ENCODE data around the gene BCAS3.

Gene BCAS3

DNA sequence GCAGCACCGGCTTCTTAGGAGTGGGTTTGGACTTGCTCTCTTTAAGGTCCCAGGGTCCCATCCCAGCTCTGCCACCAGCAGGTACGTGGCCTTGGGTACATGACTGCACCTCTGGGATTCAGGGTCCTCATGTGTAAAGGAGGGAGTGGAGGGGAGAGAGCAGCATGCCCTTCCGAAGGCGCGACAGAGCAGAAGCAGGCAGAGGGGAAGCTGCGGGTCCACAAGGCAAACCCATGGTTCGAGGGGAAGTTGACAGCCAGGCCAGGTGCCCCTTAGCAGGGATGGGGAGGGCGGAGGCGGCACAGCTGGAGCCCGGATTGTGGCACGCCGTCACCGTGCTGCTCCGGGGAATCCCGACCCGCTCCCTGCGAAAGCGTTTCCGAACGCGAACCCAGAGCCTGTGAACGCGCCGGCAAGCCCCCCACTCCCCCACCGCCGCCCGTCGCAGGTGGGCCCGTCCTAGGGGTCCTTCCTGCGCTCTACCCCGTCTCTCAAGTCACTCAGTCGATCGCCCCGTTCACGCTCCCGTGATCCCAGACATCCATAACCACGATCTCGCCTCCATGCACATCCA, 717.8 kb downstream of the BCAS3 start:
- DNase-seq, result no peak

DNA sequence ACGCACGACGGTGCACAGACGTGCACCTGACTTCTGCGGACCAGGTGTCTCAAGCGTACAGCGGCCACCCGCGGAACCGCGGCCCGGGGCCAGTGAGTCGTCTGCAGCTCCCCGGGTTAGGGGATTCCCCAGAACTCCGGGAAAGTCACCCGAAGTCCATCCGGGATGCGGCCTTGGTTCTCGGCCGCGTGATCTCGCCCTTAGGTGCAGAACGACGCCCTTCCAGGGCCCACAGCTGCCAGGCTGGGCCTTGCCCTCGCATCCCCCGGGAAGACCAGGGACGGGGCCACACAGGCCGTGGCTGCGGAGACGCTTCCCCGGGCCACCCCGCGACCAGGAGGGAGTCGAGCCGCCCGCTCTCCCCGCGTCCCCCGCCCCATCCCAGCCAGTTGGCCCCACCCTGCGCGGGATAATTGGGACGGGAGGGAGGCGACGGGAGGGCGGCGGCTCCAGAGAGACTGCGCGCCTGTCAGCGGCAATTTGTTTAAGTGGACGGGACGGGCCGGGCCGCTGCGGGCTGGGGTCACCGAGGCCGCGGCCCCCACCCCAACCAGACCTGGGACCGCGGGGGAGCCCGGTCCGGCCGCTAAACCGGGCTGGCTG, 718.4 kb downstream of the BCAS3 start:
- no peak for DNase-seq

DNA sequence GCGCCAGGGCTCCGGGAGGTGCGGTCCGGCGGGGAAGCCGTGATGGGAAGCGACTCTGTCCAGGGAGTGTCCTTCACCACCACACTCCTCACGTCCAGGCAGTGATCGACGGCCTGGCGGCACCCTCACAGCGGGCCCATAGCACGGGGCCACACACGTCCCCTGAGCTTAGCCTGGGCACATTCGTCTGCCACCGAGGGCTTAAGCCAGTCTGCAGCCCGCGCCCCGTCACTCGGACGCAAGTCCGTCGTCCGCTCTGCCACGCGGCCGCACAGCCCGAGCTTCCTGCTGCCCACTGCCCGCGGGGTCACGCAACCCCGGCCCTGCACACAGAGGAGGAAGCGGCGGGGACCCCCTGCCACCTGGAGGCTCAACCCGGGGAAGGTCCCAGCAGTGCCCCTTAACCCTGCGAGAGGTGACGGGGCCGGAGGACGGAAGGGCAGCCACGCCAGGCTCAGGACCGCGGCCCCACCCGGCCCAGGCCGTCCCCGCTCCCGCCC, 719.0 kb downstream of the BCAS3 start:
- DNase-seq, result no peak

DNA sequence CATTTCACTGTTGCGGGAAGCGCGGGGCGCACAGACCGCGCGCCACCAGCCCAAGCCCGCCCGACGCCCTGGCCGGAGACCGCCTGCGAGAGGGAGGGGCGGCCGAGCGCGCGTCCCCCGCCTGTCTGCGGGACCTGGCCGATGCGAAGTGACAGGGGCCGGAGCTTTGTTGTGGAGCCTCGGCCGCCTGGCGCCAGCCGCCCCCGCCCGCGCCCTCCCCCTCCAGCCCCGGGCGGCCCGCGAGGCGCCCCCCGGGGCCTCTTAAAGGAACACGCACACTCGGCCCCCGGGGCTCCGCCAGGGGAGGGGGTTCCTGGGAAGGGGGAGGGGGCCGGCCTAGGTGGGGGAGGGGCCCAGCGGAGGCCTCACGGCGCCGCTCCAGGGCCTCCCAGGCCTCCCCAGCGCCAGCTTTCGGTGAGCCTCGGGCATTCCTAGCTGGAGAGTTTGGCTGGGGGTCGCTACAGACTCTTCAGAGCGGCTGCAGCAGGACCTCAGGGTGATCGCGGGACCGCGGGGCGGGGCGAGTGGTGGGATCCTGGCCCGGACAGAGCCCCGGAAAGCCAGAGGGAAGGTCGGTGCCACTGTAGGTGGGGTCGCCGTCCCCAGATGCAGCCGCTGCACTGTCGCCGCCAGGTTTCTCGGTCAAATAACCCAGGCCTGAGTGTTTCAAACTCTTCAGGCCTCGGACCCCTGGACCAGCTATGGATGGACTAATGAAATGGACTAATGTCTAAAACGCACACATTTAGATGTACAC, 719.6 kb downstream of the BCAS3 start:
- no peak for DNase-seq

DNA sequence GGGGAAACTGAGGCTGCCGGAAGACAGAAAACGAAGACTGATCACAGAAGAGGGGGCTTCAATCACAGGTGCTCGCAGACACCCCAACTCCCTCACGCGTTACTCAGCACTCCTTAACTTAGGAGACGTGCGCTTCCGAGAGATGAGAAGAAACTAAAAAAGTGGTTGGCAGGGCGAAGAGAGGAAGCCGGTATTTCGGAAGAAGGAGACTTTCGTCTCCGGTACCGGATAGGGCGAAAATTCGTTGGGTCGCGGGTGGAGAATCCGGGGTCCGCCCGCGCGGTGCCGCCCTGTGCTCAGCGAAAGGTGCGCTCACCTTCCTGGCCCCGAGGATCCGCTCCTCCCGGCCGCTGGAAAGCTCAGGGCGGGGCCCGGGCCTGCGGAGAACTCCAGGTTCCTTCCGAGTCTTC, 721.1 kb downstream of the BCAS3 start:
- no peak for DNase-seq

DNA sequence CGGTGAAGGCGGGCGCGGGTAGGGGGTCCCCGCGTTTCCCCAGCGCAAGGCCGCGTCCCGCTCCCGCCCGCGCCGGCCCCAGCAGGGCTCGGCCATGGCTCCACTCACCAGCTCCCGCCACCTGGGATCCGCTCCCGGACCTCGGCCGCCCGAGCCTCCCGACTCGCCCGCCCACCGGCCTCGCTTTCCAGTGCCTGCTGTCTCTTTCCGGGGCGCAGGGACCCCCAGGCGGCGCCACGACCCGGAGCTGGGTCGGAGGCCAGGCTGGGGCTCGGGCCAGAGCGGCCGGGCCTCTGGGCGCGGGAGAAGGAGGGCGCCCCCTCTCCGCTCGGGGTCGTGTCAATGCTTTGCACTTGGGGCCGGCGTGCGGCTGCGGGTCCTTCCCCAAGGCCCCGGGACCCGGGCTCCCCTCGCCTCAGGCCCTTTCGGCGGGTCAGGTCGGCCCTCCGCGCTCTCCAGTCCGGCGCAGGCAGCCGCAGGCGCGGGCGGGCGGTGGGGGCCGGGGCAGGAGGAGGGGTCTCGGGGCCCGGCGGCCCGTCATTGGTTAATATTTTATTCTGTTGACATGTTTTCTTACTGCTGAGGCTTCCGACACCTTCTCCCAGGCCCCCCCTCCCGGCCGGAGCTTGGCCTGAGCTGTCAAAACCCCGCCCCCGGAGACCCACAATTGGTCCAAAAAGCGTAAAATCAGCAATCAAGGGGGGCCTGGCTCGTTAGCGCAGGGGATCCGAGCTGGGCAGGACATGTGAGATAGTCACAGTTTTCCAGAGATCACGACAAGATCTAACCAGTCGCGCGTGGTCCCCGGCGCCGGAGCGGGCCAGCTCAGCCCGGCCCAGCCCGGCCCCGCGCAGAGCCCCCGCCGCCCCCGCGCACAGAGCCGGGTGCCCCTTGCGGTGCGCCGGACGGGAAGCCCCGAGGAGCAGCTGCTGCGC, 721.7 kb downstream of the BCAS3 start, which contains the start of gene TBX2:
Gene TBX2 (plus strand): TSS at position 713 of the 935 bp plus-strand sequence. CDS start 334 bp downstream, outside the sequence.
- DNase-seq, result no peak

DNA sequence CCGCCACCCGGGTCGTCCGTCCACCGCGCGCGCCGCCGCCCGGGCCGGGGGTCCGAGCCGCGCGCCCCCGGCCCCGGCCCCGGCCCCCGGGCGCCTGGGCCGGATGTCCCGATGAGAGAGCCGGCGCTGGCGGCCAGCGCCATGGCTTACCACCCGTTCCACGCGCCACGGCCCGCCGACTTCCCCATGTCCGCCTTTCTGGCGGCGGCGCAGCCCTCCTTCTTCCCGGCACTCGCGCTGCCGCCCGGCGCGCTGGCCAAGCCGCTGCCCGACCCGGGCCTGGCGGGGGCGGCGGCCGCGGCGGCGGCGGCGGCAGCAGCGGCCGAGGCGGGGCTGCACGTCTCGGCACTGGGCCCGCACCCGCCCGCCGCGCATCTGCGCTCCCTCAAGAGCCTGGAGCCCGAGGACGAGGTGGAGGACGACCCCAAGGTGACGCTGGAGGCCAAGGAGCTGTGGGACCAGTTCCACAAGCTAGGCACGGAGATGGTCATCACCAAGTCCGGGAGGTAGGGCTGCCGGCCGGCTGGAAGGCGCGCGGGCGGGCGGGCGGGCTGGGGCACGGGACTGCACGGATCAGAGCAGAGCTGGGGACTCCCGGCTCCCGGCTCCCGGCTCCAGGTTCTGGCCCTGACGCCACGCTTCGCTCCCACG, 722.5 kb downstream of the BCAS3 start:
- no peak for DNase-seq

DNA sequence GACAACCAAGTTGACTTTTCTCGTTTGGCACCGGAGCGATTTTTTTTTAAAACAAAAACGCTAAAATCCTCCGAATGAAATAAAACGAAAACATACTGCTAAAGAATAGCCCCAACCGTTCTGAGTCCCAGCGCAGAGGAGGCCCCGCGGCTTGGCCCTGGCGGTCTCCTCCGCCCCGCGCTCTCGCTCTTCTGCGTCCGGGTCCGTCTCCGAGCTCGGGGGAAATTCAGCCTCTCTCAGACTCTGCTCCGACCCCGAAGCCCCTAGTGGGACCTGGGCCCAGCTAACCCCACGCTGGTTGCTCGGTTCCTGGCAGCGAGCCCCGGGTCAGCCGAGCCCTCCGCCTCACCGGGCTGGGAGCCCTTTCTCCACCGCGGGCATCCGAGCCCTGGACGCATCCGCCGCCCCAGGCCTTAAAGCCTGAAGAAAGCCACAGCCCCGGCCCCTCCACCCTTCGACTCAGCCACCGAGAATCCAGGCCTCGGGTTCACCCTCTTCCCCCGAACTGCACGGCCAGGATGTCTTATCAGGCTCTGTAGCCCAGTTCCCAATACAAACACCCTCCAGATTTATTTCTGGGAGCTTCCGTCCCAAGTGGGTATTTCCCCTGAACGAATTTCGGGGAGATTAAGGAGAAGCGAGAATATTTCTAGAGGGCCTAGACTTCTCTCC, 723.2 kb downstream of the BCAS3 start:
- DNase-seq, result no peak

DNA sequence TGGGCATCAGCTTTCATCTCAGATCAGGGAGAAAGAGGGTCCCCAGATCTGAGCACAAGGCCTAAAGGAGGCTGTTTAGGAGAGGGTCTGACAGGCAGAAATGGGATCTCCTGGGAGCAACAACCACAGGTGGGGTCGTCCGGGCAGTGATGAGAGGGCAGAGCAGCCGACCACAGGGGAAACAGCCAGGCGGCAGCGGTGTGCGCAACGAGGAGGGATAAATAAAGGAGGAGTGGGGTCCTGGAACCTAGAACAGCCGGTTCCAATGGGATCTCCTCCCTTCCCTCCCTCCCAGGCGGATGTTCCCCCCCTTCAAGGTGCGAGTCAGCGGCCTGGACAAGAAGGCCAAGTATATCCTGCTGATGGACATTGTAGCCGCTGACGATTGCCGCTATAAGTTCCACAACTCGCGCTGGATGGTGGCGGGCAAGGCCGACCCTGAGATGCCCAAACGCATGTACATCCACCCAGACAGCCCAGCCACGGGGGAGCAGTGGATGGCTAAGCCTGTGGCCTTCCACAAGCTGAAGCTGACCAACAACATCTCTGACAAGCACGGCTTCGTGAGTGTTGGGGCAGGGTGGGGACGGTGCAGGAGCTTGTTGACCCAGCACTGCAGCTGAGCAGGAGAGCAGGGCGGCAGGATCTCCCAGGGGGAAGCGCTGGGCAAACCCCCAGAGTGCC, 723.9 kb downstream of the BCAS3 start:
- DNase-seq, result no peak

DNA sequence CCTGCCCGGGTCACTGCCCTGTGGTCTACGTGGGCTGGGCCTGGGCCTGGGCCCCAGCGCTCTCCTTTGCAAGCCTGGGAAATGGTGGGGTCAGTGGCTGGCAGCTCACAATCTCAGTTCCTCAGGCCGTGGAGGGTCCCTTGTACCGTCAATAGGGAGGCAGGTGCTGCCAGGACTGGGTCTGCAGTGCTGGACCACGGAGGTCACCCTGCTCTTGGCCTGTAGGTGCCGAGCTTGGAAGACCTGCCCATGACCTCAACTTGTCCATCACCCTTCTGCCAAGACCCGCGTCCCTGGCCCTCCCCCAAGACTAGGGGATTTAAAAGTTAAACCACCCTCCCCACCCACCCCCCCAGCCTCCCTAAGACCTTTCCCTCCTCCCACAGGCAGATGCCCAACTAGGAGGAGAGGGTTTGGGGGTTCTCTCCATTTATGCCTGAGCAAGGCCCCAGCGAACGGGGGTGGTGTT, 724.5 kb downstream of the BCAS3 start:
- DNase-seq, result no peak

DNA sequence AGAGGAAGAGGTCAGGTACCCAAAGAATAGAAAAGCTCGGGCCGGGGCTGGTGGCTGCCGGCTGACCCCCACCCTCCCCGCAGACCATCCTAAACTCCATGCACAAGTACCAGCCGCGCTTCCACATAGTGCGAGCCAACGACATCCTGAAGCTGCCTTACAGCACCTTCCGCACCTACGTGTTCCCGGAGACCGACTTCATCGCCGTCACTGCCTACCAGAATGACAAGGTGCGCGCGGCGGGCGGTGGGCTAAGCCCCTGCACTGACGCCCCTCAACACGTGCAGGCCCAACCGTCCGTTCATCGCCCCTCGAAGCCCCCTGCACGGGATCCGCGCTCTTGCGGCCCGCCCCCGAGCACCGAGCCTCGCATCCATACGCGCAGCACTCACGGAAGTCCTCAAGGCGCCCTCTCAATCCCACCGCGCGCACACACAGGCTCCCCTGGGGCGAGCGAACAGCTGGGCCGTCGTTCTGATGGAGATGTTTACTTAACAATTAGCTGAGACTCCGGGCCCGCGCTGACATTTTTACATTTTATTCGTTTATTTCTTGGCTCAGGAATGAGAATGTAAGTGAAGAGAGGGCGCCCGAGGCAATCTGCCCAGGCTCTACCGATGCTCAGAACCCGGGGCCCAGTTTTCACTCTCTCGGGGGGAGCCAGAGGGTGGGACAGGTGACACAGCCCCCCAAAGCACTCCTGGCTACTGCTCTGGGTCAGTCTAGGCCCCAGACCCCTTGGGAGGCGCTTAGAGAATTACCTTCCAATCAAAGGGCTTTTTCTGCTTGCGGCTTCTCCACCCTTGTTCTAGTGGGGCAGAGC, 725.5 kb downstream of the BCAS3 start:
- no peak for DNase-seq

DNA sequence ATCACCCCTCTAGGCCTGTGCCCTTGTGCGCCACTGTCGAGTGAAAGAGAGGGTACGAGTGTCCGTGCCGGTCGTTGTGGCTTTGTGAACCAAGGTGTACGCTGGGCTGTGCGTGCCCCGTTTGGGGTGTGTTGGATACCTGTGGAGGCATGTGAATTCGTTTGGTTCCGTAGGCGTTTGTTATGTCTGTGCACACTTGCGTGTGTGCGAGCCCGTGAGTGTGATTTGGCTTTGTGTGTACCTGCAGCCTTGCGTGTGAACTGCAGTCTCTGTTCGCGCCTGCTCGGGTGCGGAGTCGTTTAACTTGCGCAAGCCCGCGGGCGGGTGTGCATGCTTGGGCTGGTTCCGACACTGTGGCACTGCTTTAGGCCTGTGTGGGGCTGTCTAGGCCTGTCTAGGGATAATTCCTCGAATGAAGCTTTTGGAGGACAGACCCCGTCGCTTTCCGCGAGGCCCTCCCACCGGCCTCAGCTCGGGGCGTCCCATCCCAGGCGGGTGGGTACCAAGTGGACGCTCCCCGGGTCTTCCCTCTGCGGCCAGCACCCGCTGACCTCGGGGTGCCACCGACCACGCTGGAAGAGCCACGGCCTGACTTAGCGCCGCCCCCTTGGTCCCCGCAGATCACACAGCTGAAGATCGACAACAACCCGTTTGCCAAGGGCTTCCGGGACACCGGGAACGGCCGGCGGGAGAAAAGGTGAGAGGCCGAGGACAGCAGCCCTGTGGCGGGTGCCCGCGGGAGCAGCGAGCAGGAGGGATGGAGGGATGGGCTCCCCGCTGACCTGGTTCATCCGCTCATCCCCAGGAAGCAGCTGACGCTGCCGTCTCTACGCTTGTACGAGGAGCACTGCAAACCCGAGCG, 726.4 kb downstream of the BCAS3 start:
- DNase-seq, result no peak

DNA sequence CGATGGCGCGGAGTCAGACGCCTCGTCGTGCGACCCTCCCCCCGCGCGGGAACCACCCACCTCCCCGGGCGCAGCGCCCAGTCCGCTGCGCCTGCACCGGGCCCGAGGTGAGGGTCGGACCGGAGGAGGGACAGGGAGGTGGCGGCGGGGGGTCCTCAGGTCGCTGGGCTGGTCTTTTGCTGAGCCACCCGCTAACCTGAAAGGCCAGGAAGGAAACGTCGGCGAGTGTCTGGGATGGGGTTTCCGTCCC, 726.9 kb downstream of the BCAS3 start:
- DNase-seq, result no peak

DNA sequence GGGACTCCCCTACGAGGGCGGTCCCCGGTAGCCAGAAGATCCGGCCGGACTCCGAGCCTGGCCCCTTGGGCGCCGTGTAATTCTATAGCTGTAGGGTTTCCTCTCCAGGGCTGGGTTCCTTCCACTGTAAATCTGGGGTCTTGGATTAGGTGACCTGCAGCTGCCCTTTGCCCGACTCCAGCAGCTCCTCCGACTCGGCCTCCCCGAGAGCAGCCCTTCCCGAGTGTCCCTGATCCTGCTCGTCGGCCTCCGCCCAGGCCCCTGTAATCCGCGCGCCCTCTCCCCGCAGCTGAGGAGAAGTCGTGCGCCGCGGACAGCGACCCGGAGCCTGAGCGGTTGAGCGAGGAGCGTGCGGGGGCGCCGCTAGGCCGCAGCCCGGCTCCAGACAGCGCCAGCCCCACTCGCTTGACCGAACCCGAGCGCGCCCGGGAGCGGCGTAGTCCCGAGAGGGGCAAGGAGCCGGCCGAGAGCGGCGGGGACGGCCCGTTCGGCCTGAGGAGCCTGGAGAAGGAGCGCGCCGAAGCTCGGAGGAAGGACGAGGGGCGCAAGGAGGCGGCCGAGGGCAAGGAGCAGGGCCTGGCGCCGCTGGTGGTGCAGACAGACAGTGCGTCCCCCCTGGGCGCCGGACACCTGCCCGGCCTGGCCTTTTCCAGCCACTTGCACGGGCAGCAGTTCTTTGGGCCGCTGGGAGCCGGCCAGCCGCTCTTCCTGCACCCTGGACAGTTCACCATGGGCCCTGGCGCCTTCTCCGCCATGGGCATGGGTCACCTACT, 727.4 kb downstream of the BCAS3 start:
- DNase-seq, result no peak

DNA sequence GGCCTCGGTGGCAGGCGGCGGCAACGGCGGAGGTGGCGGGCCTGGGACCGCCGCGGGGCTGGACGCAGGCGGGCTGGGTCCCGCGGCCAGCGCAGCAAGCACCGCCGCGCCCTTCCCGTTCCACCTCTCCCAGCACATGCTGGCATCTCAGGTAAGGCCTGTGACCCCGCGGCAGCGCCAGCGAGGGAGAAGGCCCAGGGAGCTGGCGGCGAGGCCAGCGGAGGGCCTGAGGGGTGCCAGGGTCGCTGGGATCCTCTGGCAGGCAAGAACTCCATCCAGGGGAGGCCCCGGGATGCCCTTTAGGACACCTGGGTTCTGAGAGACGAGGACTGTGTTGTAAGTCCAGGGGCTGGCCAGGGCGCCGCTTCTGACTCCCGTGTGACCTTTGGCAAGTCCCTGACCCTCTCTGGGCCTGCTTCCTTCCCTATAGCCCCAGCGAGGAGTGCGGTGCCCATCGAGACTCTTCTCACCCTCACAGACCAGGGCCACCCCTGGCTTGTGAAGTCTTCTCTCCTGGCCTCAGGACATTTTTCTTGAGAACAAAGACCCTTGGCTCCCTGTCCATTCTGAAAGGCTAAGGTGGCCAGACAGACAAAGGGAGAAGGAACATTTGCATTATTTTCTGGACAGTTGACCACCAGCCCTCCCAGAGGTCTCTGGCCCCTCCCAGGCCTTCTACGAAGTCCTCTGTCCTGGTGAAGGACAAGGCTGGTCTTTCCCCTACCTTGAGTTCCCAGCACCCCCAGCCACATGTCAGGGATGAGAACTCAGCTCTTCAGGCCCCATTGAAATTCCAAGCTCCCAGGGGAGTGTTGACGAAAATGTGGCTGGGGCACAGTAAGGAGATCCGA, 728.3 kb downstream of the BCAS3 start:
- DNase-seq, result no peak

DNA sequence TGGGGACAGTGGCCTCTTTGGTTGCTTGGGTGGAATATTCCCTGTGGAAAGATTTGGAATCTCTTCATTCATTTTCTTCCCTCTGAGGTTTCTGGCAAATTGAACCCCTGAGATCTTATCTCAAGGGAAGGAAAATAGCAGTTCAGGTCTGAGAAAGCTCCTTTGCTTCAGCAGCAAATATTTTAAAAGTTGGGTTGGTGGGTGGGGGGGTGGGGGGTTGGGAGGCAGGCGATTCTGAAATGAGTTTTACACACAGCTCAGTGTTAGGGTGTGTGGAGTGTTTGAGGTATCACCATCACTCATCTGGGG, 728.8 kb downstream of the BCAS3 start:
- no peak for DNase-seq

DNA sequence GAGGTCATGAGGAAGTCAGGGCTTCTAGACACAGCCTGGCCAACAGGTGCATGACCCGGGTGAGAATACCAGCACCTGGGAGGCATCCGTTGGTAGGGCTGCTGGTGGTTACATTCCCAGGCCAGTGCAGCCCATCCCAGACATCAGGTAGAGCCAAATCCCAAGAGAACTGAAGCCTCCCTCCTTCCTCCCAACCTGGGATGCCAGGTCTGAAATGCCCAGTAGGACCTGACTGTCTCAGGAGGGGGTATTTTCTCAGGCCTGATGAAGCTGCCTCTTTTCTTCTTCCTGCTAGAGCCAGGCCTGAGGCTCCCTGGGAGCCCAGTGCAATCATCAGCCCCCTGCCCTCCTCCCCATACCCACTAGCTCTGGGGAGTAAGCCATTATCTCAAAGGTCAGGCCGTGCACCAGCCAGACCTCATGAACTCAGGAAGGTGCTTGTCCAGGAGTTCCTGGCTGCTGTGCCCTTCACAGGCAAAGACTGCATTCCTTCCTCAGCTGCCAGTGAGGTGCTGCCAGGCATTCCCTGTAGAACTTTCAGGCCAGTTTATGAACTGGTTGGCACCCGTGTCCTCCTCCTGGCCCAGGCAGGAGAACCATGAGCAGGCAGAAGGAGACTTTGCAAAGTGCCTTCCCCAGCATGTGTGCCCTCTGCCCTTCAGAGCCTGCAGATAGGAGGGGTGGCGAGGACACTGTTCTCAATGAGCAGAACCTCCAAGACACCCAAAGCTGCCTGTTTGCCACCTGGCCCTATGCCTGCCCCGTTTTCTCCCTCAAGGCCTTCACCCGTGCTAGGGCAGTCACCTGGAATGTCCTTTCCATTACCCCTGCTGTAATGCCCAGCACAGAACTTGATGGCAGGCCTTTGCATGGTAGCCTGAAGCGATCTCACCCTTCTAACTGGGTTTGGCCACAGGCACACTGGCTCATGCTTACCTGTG, 729.6 kb downstream of the BCAS3 start:
- DNase-seq, result no peak

Measured in CD4-positive, alpha-beta T cell treated with Interleukin-4 for 4 hours (primary cell).